Measurements from ENCODE around the gene DSCAML1.

The DSCAML1 gene

DNA sequence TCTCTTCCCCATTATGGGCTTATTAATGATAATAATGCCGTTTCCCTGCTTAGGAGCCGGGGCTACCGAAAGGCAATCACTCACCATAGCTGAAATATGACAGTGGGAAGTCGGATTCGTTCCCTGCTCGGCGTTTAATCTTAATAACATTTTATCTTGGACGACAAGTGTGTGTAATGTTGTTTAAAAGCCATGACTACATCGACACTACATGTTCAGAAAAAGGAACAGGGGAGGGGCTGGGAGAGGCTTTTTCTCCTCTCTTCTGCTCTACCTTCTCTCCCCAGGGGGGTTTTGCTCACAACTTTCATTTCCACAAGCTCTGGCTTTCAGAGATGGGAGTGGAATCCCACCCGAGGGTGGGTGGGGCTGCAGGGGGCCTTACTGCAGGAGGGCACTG lies 105.5 kb downstream of the DSCAML1 start:
- DNase-seq (ENCODE audit: low read depth, low spot score) = no peak

DNA sequence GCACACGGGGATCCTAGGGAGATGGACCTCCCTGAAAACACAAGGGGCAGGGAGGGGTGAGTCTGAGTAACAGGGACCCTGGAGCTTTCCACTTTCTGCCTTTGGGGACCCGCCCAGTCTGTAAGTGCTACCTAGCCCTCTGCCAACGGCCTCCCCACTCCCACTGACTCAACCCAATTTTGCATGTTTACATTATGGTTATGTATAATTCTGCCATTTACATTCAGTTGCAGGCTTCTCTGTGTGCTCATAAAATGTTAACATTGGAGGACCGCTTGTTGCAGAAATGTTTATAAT lies 105.8 kb downstream of the DSCAML1 start:
- DNase-seq (ENCODE audit: low read depth, low spot score) = no peak

DNA sequence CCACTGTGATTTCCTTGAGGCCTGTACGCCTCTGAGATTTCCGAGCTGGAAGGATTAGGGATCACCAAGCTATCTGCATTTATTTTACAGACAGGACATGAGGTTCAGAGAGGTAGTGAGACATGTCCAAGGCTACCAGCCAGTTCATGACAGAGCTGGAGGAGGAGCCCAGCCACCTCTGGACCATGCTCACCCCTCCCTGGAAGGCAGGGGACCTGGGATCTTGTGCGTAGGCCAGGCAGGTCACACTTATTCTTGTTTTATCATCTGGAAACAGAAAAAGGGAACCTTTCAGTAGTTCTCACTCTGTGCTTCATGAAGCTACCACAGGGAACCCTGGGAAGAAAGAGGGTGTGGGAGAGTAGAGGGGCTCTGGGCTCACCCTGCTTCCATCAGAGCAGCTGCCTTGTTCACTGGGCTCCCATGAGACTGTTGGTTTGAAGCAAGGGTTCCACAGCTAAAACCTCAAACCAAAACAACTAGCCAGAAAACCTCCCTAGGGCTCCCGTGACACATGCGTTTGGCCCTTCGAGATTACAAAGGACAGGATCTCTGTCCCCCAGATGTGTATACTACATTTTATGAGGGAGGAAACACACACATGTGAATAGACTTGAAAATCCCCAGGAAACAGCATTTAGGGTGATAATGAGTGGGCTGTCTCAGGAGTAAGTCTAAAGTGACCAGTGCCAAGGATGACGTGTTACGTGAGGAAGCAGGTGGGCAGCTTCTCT lies 106.4 kb downstream of the DSCAML1 start:
- DNase-seq (ENCODE audit: low read depth, low spot score) = no peak

DNA sequence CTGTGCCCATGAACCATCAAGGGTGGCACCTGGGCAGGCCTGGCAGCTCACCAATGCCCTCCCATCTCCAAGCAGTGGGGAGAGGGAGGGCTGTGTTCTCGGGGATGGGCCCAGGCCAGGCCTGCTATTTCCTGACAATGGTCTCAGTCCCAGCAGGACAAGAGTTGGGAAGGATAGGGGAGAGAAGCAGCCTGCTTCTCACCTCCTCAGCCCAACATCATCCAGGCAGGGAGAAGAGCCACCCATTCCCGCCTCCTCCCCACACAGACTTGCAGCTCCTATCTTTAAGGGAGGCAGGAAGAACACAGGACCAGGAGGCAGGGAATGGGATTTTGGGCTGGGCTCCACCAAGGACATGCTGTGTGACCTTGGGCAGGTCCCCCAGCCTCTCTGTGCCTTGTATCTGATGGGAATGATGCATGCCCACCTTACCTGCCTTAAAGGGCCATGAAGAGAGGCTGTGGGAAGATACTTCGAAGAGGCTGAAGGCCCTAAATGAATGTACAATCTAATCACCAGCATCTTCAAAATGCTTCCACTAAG lies 108.7 kb downstream of the DSCAML1 start:
- DNase-seq (ENCODE audit: low read depth, low spot score) = no peak

DNA sequence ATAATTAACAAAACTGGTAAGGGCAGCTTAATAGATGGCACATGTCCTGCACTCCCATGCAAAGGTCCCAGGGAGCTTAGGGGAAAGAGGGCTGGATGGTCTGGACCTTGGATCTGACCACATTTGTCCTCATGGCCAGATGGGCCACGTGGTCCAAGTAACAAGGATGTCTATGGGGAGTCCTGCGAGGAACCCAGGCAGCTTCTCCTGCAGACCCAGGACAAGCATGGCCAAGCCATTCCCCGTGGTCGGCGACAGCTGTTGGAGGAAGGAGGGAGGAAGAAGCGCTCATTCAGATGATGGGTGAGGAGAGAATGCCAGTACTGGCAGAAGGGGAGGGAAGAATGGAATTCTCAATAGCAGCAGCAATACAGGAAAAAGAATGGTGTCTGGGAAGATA lies 109.2 kb downstream of the DSCAML1 start:
- no peak for DNase-seq (ENCODE audit: low read depth, low spot score)

DNA sequence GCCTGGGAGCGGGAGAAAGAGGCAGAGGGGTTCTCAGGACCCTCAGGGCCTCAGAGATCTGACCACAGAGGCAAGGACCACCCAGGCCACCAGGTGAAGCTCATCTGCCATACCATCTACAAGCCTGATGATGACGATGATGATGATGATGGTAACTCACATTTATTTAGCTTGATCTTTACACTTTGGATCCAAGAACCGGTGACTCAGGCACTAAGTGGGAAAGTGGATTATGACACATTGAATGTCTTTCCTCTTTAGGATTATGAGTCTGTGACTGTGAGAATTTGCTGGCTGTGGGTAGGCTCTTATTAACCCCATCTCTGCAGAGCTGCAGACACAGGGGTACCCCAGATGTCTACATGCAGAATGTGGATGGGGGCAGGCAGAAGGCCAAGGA lies 110.3 kb downstream of the DSCAML1 start:
- no peak for DNase-seq (ENCODE audit: low read depth, low spot score)

DNA sequence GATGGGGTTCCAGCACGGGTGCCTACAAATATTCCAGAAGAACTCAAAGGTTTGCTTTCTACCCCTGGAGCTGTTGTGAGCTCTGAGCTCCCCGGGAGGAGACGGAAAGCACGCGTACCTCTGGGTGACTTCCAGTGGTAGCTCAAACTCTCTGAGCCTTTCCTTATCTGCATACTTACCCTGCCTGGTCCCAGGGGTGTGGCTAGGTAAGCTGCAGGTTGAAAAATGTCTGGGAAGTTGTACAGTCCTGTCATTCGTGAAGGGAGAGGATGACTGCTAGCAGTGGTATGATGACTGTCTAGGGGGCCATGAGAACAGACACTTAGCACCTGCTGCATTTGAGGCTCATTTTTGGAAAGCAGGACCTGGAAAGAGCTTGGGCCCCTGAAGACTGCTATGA lies 111.5 kb downstream of the DSCAML1 start:
- DNase-seq (ENCODE audit: low read depth, low spot score) = no peak

DNA sequence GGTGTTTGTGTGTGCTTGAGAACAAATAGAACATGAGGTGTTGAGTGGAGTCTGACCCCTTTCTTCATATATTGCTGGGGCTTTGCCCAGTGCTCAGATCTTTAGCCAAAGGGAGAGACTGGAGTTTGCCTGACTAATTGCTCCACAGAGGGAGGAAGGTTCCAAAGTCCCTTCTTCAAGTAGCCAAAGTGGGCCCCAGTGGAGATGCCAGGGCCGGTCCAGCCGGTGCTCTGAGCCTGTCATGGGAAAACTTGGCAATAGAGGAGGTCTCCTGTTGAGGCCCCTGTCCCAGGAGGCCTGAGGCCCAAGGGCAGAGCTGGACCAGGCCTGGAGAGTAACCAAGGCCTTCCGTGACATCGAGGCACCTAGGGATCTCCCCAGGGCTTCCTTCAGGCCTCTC lies 112.3 kb downstream of the DSCAML1 start:
- DNase-seq (ENCODE audit: low read depth, low spot score) = no peak

DNA sequence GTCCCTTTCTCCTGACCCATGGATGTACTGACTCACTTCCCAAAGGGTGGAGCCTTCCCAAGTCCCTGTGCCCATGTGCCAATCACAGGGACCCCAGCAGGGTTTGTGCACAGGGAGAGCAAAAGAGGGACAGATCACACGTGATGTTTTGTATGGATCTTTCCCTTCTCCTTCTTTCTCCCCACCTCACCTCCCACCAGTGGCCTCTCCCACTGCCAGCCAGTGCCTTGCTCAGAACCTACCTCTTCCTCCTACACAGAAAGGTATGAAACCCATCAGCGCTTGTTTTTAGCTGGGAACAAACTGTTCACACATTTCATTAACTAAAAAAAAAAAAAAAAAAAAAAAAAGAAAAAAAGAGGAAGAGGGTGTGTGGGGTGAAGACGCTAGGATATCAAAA lies 112.9 kb downstream of the DSCAML1 start:
- DNase-seq (ENCODE audit: low read depth, low spot score) = no peak

DNA sequence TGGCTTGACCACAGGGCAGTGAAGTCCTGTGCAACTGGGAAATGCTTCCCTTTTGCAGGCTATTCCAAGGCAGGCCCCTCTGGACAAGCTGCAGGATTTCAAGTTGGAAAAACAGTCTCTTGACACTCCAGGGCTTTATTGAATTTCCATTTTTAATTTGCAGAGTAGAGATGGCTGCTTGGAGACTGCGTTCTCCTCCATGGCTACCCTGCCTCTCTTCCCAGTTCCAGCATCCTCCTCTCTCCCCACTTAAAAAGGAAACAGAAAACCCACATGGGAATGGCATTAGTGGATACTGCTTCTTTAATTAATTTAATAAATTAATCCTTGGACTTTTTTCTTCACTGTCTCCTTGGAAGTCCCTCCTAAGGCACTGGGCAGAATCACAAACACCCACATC lies 115.6 kb downstream of the DSCAML1 start:
- no peak for DNase-seq (ENCODE audit: low read depth, low spot score)

DNA sequence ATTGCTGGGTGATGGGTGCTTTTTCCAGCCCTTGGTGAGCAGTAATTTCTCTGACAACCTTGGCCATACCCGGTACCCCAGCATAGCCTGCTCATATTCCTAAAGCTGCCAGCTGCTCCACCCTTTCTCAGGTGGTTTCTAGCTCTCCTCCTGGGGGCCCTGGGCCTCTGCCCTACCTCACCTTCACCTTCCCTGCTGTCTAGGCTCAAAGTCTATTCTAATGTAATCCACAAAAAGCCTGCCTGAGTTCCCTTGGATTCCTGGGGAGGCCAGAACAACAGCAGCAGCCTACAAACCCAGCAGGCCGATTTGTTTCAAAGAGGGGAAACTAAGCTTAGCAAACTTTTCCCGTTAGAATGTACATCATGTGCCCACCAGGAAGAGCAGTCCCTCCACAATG lies 117.6 kb downstream of the DSCAML1 start:
- no peak for DNase-seq (ENCODE audit: low read depth, low spot score)

DNA sequence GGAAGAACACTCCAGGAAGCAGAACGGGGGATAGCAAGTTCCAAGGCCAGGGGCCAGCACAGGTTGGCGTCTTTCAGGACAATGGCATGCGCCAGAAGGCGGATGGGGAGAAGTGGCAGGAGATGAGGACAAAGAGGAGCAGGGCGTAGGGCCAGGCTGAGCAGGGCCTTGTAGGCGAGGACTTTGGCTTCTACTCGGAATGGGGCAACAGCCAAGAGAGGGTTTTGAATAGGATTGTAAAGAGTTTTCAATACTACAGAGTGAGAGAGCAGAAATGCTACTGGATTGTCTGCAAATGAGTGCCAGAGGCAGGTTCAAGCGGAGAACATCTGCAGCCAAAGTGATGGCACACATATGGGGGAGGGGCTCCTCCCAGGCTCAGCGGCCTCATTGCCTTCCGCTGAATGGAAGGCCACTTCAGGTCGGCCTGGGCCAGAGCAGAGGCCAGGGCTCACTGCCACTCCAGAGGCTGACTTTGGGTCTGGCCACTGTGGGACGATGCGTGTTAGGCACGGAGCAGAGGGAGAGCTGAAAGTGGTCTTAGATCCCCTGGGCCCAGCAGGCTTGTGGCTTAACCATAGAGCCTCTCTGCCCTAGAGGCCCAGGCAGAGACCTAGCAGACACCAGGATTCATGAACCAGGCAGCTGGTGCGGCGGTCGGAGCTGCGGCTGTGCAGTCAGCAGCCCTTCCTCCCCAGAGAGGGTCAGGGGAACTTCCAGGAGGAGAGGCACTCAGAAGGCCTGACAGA lies 118.2 kb downstream of the DSCAML1 start:
- DNase-seq (ENCODE audit: low read depth, low spot score) = no peak

DNA sequence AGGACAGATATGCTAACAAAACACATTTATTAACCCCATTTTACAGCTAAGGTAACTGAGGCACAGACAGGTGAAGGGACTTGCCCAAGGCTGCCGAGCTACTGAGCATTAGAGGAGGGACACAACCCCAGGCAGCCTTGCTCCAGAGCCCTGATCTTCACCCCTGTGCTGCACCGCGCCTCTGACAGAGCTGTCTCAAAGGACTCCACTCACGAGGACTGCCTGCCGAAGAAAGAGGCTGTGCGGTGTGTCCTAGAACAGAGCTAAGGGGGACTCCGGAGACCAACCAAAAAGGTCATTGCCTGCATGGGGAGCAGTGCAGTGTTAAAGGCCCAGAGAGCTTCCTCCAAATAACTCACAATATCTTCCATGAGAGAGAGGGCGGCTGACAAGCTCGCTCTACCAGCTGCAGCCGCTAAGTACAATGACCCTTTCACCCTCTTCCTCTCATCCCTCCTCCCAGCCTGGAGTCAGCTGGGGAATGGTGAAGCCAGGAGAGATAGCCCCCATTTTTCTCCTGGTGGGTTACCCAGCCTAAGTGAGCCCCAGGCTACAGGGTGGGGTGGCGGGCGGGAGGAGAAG lies 119.2 kb downstream of the DSCAML1 start:
- no peak for DNase-seq (ENCODE audit: low read depth, low spot score)

DNA sequence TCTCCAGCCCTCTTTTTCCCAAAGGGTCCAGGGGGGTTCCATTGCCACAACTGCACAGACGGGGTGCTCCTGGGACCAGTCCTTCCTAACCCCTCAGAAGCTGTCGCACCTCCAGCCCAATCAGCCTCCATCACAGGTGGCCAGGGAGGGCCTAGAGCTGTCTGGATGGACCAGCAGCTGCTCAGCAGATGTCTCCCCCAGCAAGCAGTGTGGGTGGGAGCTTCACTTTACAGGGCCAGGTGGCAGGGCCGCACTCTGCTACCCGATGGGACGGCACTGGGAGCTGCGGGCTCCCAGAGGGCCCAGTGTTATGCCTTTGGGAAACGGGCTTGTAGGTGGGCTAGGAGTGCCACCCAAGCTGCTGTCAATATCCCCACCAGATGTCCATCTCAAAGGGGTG lies 120.5 kb downstream of the DSCAML1 start:
- DNase-seq (ENCODE audit: low read depth, low spot score) = no peak

DNA sequence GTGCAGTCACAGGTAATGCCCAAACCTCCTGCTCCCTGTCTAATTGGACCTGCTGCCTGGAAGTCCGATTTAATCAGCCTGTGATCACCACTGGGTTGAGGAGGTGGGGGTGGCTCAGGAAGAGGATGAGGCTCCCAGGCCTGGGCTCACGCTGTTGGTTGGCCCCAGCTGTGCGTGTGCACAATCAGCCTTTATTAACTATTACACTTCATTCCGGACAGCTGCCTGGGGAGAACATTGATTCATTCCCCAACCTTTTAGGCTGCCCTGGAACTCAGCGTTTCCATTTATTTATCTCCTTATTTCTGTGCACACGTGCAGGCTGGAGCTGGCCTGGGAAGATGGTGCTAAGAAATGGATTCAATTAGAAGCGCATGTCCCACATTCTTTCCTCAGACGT lies 123.4 kb downstream of the DSCAML1 start:
- no peak for DNase-seq (ENCODE audit: low read depth, low spot score)

DNA sequence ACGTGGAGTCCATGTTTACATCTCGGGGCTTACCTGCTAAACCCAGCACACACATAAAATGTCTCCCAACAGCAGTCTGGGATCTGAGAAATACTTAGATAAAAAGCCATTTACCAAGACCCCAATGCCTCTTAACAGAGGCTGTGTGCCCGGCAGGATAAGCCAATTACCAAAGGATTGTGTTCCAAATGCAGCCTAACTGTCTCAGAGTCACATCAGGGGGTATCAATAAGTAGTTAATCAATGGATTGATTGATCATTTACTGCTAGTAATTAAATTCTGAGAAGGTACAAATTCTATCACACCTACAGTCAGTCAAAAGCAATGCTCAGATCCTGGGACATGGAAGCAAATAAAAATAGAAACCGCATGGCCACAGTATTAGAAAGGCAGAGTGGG lies 125.6 kb downstream of the DSCAML1 start:
- DNase-seq (ENCODE audit: low read depth, low spot score) = no peak

DNA sequence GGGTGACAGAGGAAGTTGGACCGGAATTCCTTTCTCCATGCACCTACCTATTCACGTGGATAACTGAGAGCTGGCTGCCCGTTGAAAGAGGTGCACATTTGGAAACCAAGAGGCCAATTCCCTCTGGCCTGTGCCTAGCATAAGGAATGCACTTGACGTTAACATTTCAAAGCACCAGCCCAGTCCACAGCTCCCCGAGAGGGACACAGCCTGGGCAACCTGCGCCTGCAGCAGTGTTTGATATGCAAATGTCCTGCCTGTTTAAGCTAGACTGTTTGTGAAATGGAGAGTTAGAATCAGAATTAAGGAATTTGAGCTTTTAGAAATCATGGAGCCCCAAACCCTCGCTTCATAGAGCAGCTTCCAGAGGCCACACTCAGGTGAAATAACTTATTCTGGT lies 126.1 kb downstream of the DSCAML1 start:
- DNase-seq (ENCODE audit: low read depth, low spot score) = no peak

DNA sequence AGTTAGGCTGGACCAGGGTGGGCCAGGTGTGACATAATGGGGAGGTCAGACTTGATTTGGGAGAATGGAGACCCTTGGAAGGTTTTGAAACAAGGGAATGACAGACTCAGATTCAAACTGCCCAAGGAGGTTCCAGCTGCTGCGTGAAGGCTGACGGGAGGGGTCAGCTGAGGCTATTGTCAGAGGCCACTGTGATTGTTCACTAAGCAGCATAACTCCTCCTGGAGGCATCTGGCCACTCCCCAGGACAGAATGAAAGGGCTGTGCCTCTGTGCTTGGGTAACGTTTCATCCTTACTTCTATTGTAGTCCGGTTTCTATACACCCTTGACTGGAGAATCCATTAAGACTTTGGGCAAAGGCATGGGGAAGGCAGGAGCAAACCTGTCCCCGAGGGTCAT lies 126.6 kb downstream of the DSCAML1 start:
- DNase-seq (ENCODE audit: low read depth, low spot score) = no peak

DNA sequence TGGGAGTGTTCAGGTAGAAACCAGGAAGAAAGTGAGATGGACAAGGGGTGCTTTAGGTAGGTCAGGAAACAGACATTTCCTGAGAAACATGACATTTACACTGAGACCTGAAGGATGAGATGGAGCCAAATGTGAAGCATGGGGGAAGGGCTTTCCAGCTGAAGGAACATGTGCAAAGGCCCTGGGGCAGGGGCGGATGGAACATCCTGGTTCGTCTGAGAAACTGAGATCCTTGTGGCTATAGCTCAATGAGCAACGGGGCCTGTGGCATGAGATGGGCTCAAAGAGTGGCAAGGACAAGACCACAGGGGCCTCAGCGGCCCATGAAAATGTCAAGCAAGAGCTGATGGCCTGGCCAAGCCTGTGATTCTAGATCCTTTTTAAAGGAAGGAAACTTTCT lies 127.4 kb downstream of the DSCAML1 start:
- no peak for DNase-seq (ENCODE audit: low read depth, low spot score)

DNA sequence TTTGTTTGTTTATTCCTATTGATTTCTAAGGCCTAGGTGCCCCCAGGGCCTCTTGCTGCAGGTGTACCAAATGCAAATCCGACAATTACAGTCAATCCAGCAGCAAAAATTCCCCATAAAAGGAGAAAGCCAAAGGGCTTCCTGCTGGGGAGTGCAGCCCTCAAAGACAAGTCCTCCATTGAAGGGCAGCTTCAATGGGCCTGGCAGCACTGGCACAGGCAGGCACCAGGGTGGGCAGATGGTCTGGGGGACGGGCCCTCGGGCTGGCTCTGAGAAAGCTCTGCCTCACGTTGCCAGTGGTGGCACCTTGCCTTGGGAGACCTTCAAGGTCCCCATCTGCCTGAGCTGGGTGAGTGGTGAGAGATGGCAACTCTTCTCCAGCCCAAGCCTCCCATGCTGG lies 128.0 kb downstream of the DSCAML1 start:
- DNase-seq (ENCODE audit: low read depth, low spot score) = no peak

DNA sequence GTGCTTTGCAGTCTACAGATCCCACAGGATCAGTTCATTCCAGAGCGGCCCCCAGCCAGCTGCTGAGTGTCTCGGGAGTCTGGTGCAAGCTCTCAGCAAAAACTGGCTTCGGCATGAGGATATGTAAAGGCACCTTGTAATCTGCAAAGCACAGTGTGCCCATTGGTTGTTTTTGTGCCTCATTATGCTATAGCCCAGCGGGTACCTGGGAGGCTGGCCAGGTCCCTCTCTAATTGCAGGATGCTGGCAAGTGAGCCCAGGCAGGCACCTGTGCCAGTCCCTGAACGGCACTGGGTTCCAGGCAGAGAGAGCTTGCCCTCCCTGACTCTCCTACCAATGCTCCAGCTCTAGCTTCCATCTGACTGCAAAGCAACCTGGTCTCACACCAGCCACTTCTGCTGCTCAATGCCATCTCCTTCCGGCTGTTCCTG lies 128.7 kb downstream of the DSCAML1 start:
- DNase-seq (ENCODE audit: low read depth, low spot score) = no peak

DNA sequence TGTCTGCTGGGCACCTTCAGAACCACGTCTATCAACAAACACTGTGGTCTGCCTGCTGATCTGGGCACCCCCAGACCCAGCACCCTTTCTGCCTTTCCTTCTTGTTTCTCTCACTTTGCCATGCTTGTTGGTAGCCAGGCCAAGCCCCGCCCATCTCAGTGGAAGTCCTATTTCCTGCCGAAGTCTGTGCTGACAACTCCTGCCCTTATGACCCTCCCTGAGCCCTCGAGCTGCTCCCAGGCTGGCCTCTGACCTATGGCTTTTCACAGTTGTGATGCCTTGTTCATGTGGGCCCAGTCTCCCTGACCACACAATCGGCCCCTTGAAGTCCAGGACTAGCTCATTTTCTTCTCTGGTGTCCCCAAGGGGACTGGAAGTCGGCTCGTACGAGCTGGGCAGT lies 132.1 kb downstream of the DSCAML1 start:
- DNase-seq (ENCODE audit: low read depth, low spot score) = no peak

DNA sequence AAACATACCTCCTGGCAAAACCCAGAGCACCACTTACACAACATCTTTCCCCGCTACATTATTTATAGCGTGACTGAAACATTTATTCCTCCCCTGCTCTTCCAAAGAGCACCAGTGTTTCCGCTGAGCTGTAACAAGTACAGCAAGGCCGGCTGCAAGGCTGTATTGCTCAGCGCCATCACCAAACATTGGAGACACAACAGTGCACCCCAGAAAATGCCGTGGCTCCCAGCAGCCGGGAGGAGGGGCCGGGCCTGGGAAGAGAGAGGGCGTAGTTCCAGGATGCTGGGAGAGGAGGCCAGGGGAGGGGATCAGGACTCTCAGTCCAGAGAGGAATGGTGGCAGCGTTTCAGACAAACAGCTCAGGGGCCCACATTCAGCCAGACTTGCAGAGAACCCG lies 133.2 kb downstream of the DSCAML1 start:
- no peak for DNase-seq (ENCODE audit: low read depth, low spot score)

All from brain pericyte (primary cell).